H1 (cell line): ENCODE data around the gene TENT4A. TPM values are rescaled to one million over a fixed set of nuclear protein-coding genes. Genes with fewer than 3 reads are reported as not detected.

ENCODE experiments used
- CTCF ChIA-PET: fragments of 300-600 bp; sonication (Branson Sonifier 250); formaldehyde crosslinking; loops from one replicate; lab custom pipeline; 2021; ENCODE audit not compliant: partially characterized antibody; lab: Charles Lee
- POLR2A ChIA-PET: fragments of 300-600 bp; sonication (Branson Sonifier 250); formaldehyde crosslinking; loops from one replicate; lab custom pipeline; 2021; ENCODE audit warnings: inconsistent platforms; ENCODE audit not compliant: partially characterized antibody; lab: Charles Lee
- DNase-seq, 2 experiments: peaks; one replicate each; pipeline versions ENCODE4 v3.0.0 to v3.0.0-alpha.2; 2010 to 2022; ENCODE audit warnings: low spot score in 2 of 2, low read depth in 1 of 2, mixed read lengths in 1 of 2
- FAIRE-seq: peaks from 2 replicates; lab custom pipeline; 2011; peaks lifted over from hg19 to GRCh38; lab: Jason Lieb, UNC
- H2AFZ ChIP-seq: 2 replicates; pipeline ENCODE4 v1.8.1; 2012; ENCODE audit warnings: low read length, inconsistent platforms
- H2AK5ac ChIP-seq: 2 replicates; pipeline ENCODE4 v1.6.1; 2013; ENCODE audit warnings: low read depth, low read length
- H2BK120ac ChIP-seq: replicated peaks from 2 replicates; pipeline ENCODE3; 2013; ENCODE audit warnings: low read depth, low read length, inconsistent platforms
- H2BK12ac ChIP-seq: 2 replicates; pipeline ENCODE4 v1.6.1; 2013; ENCODE audit warnings: low read depth, low read length
- H2BK15ac ChIP-seq: 2 replicates; pipeline ENCODE4 v1.6.1; 2013; ENCODE audit warnings: low read length
- H2BK20ac ChIP-seq: 2 replicates; pipeline ENCODE4 v1.6.1; 2013; ENCODE audit warnings: low read length
- H2BK5ac ChIP-seq: 2 replicates; pipeline ENCODE4 v1.6.1; 2013; ENCODE audit warnings: low read depth, low read length
- H3K14ac ChIP-seq: 2 replicates; pipeline ENCODE4 v1.6.1; 2013; ENCODE audit warnings: inconsistent platforms; ENCODE audit not compliant: insufficient read length
- H3K18ac ChIP-seq: 2 replicates; pipeline ENCODE4 v1.6.1; 2013; ENCODE audit warnings: low read length; ENCODE audit errors: extremely low read depth
- H3K23ac ChIP-seq: 2 replicates; pipeline ENCODE4 v1.6.1; 2013; ENCODE audit warnings: inconsistent platforms; ENCODE audit not compliant: insufficient read length
- H3K23me2 ChIP-seq: 2 replicates; pipeline ENCODE4 v1.6.1; 2013; ENCODE audit warnings: low read depth, low read length
- H3K27ac ChIP-seq: 2 replicates; pipeline ENCODE4 v1.6.1; 2011; ENCODE audit warnings: low read depth, low read length, inconsistent platforms
- H3K27me3 ChIP-seq, 4 experiments: replicated peaks in 1 of 4; 1 replicate in 1 of 4; 2 replicates in 3 of 4; pipeline versions ENCODE4 v1.6.1 to v1.8.1; 2011 to 2013; ENCODE audit warnings: low read length in 3 of 4, mild to moderate bottlenecking in 3 of 4, inconsistent platforms in 2 of 4, mixed read lengths in 2 of 4, moderate library complexity in 1 of 4; ENCODE audit not compliant: control insufficient read depth in 3 of 4, insufficient read depth in 3 of 4; ENCODE audit errors: extremely low read depth in 1 of 4
- H3K36me3 ChIP-seq, 4 experiments: 2 replicates each; pipeline versions ENCODE4 v1.6.1 to v1.8.1; 2011 to 2013; ENCODE audit warnings: mild to moderate bottlenecking in 4 of 4, low read length in 3 of 4, moderate library complexity in 2 of 4, control low read depth in 1 of 4, inconsistent platforms in 1 of 4; ENCODE audit not compliant: insufficient read depth in 4 of 4, control insufficient read depth in 2 of 4
- H3K4ac ChIP-seq: replicated peaks from 2 replicates; pipeline ENCODE3; 2013; ENCODE audit warnings: low read length, low read depth, mixed read lengths, inconsistent platforms; ENCODE audit not compliant: insufficient read length
- H3K4me1 ChIP-seq, 4 experiments: replicated peaks in 1 of 4; 1 replicate in 1 of 4; 2 replicates in 3 of 4; pipeline versions ENCODE4 v1.6.1 to v1.8.1; 2011 to 2013; ENCODE audit warnings: low read length in 3 of 4, inconsistent platforms in 2 of 4, mixed read lengths in 1 of 4; ENCODE audit not compliant: insufficient read depth in 4 of 4, control insufficient read depth in 3 of 4
- H3K4me2 ChIP-seq, 2 experiments: 2 replicates each; pipeline versions ENCODE4 v1.6.1 to v1.8.1; 2011 to 2013; ENCODE audit warnings: low read depth in 2 of 2, low read length in 2 of 2, control low read depth in 1 of 2, inconsistent platforms in 1 of 2, mild to moderate bottlenecking in 1 of 2; ENCODE audit not compliant: insufficient read depth in 1 of 2
- H3K4me3 ChIP-seq, 4 experiments: fragments of 200-600, 300-600 bp in 1 of 4; sonication (generic), shearing (Covaris generic), sonication (Bioruptor Twin) in 1 of 4; 2 replicates each; pipeline versions ENCODE4 v1.5.1 to v1.8.1; 2011 to 2016; ENCODE audit warnings: low read length in 4 of 4, low read depth in 3 of 4, control low read depth in 2 of 4, inconsistent platforms in 2 of 4, mild to moderate bottlenecking in 2 of 4, mixed read lengths in 1 of 4, moderate library complexity in 1 of 4; ENCODE audit not compliant: insufficient read depth in 2 of 4; ENCODE audit errors: extremely low read depth in 1 of 4
- H3K56ac ChIP-seq: replicated peaks from 2 replicates; pipeline ENCODE3; 2013; ENCODE audit warnings: low read depth, mild to moderate bottlenecking, mixed read lengths, low read length, inconsistent platforms; ENCODE audit not compliant: insufficient read length
- H3K79me1 ChIP-seq: 2 replicates; pipeline ENCODE4 v1.6.1; 2013; ENCODE audit warnings: low read depth, low read length, control low read depth
- H3K79me2 ChIP-seq, 2 experiments: 2 replicates each; pipeline versions ENCODE4 v1.6.1 to v1.8.1; 2012 to 2013; ENCODE audit warnings: low read length in 2 of 2, mild to moderate bottlenecking in 2 of 2, inconsistent platforms in 1 of 2; ENCODE audit not compliant: insufficient read depth in 2 of 2, control insufficient read depth in 1 of 2
- H3K9ac ChIP-seq, 4 experiments: replicated peaks in 1 of 4; 1 replicate in 1 of 4; 2 replicates in 3 of 4; pipeline versions ENCODE4 v1.6.1 to v1.8.1; 2011 to 2013; ENCODE audit warnings: low read depth in 3 of 4, low read length in 3 of 4, control low read depth in 2 of 4, mild to moderate bottlenecking in 2 of 4, moderate library complexity in 2 of 4, inconsistent platforms in 1 of 4; ENCODE audit errors: extremely low read depth in 1 of 4
- H3K9me3 ChIP-seq, 2 experiments: 2 replicates each; pipeline versions ENCODE4 v1.6.1 to v1.8.1; 2012 to 2013; ENCODE audit warnings: mild to moderate bottlenecking in 2 of 2, moderate library complexity in 2 of 2, control low read depth in 1 of 2, inconsistent platforms in 1 of 2, low read depth in 1 of 2, low read length in 1 of 2, mixed read lengths in 1 of 2; ENCODE audit not compliant: insufficient read depth in 2 of 2
- H4K20me1 ChIP-seq, 2 experiments: replicated peaks in 1 of 2; 2 replicates each; pipeline versions ENCODE3 to v1.8.1; 2011 to 2013; ENCODE audit warnings: inconsistent platforms in 2 of 2, low read length in 2 of 2, mild to moderate bottlenecking in 1 of 2; ENCODE audit not compliant: insufficient read depth in 2 of 2, control insufficient read depth in 1 of 2
- H4K5ac ChIP-seq: 2 replicates; pipeline ENCODE4 v1.6.1; 2013; ENCODE audit warnings: low read length, low read depth, mixed read lengths, inconsistent platforms; ENCODE audit not compliant: insufficient read length
- H4K8ac ChIP-seq: 2 replicates; pipeline ENCODE4 v1.8.0; 2013; ENCODE audit warnings: mild to moderate bottlenecking, moderate library complexity, low read length, inconsistent platforms; ENCODE audit not compliant: insufficient read depth; ENCODE audit errors: extremely low read depth
- H4K91ac ChIP-seq: replicated peaks from 2 replicates; pipeline ENCODE3; 2013; ENCODE audit warnings: low read length, mixed read lengths, inconsistent platforms; ENCODE audit not compliant: insufficient read length
- ATF2 ChIP-seq: IDR thresholded peaks from 2 replicates; pipeline ENCODE4 v1.6.1; 2012; ENCODE audit warnings: low read length, inconsistent platforms
- BCL11A ChIP-seq, 2 experiments: IDR thresholded peaks; one replicate each; pipeline ENCODE4 v1.6.1; 2011; ENCODE audit warnings: low read depth in 2 of 2, low read length in 2 of 2, mild to moderate bottlenecking in 2 of 2
- CBX5 ChIP-seq: fragments of 300-800, 300-1000 bp; sonication (generic); IDR thresholded peaks from 2 replicates; pipeline ENCODE4 v1.7.1; 2016; ENCODE audit warnings: antibody characterized with exemption, low read length, low read depth
- E2F6 ChIP-seq: IDR thresholded peaks from 2 replicates; pipeline ENCODE4 v1.6.1; 2012; ENCODE audit warnings: inconsistent platforms
- KDM5A ChIP-seq: fragments of 200-600 bp; IDR thresholded peaks from 2 replicates; pipeline ENCODE4 v1.7.1; 2012; ENCODE audit warnings: mild to moderate bottlenecking, low read length, inconsistent platforms, mixed read lengths
- POU5F1 ChIP-seq: IDR thresholded peaks from 2 replicates; pipeline ENCODE4 v1.6.1; 2011; ENCODE audit warnings: low read depth, mild to moderate bottlenecking, low read length, moderate library complexity
- SAP30 ChIP-seq: fragments of 300-600 bp; sonication (generic); IDR thresholded peaks from 2 replicates; pipeline ENCODE4 v1.7.1; 2012; ENCODE audit warnings: low read length, moderate library complexity, mild to moderate bottlenecking, inconsistent platforms; ENCODE audit not compliant: insufficient read depth, insufficient replicate concordance
- SIN3A ChIP-seq, 2 experiments: IDR thresholded peaks in 1 of 2; conservative IDR thresholded peaks in 1 of 2; 2 replicates each; pipeline ENCODE4 v1.6.1; 2011 to 2012; ENCODE audit warnings: low read length in 2 of 2, improper control_type of control experiment in 1 of 2, low read depth in 1 of 2, mild to moderate bottlenecking in 1 of 2
- SP4 ChIP-seq: IDR thresholded peaks from 2 replicates; pipeline ENCODE4 v1.6.1; 2012; ENCODE audit warnings: low read length, inconsistent platforms
- SRF ChIP-seq: IDR thresholded peaks from 2 replicates; pipeline ENCODE4 v1.6.1; 2011; ENCODE audit warnings: mild to moderate bottlenecking, low read depth, low read length, moderate library complexity
- TAF1 ChIP-seq: IDR thresholded peaks from 2 replicates; pipeline ENCODE4 v1.6.1; 2011; ENCODE audit warnings: mild to moderate bottlenecking, low read depth, low read length
- TEAD4 ChIP-seq: IDR thresholded peaks from 2 replicates; pipeline ENCODE4 v1.6.1; 2012; ENCODE audit warnings: low read depth, low read length, inconsistent platforms, mixed read lengths
- WGBS, 2 experiments: shearing (Covaris generic) in 1 of 2; methylation state at CpG; one replicate each; pipeline versions ENCODE4 v1.1.6 to v1.1.7; 2013 to 2015; ENCODE audit warnings: low lambda C conversion rate in 2 of 2, mixed read lengths in 2 of 2, inconsistent platforms in 1 of 2, low coverage in 1 of 2, missing lambda C conversion rate in 1 of 2; ENCODE audit not compliant: insufficient replicate concordance in 2 of 2, insufficient coverage in 1 of 2, insufficient read length in 1 of 2; ENCODE audit errors: extremely low coverage in 1 of 2, missing lambda C conversion rate in 1 of 2; 5-methylcytosine and 5-hydroxymethylcytosine counted together
- polyA plus RNA-seq, 7 experiments: library from polyadenylated mRNA; depleted of rRNA in 3 of 7; stranded (reverse) in 5 of 7; unstranded in 2 of 7; fragments of >200 nt in 5 of 7; fragments of 200-250 nt in 2 of 7; gene quantifications; 1 replicate in 5 of 7; 2 replicates in 1 of 7; 4 replicates in 1 of 7; pipeline versions ENCODE4 v1.2.1 to v1.2.3, GENCODE V29; 2011 to 2013; ENCODE audit warnings: missing spikeins in 2 of 7, mixed read lengths in 2 of 7
- total RNA-seq: library from RNA; stranded (reverse); fragmentation: NEBNext Ultra II Directional; extraction: Animal tissue kit (Norgen Biotek cat#: 25700); gene quantifications from 2 replicates; pipeline ENCODE4 v1.2.1, GENCODE V29; 2021

TENT4A gene
- total and polyA plus RNA-seq, 2 of the 8 experiments (the other 6 are each of a cell fraction or from before 2014, with no cell fraction given): 8.9 to 25.1 TPM

GRCh38 chr5:6755941-6756340, 42.7 kb downstream of the TENT4A start:
- Histone ChIP-seq H3K79me2 (no peaks in the 10 kb centered on the region), H3K4me2 (no peak overlapping the region), H3K4ac (no peak overlapping the region), H2BK20ac (no peak overlapping the region), H3K9ac (no peak overlapping the region), H2BK120ac (no peak overlapping the region), H3K14ac (no peak overlapping the region), H2AFZ (no peak overlapping the region), H2BK12ac (no peak overlapping the region), H4K8ac (no peak overlapping the region), H3K9me3 (no peaks in the 10 kb centered on the region), H3K23ac (no peak overlapping the region), H4K20me1 (peaks cover 0 to 7% of the 10 kb centered on the region in 2 experiments), H3K27ac (no peak overlapping the region), H4K91ac (no peak overlapping the region), H3K79me1 (peaks cover 2% of the 10 kb centered on the region; the same call in 1 of the 2 replicates), H4K5ac (no peak overlapping the region), H2AK5ac (no peak overlapping the region), H3K4me1 (no peaks in the 10 kb centered on the region), H3K27me3 (no peaks in the 10 kb centered on the region), H3K23me2 (0 out of 2 replicates have a peak, but pooled peaks cover 2% of the 10 kb centered on the region), H3K18ac (no peak overlapping the region), H2BK15ac (no peak overlapping the region), H3K4me3 (no peak overlapping the region), H2BK5ac (no peak overlapping the region), H3K36me3 (peaks cover 22 to 55% (median 36%) of the 10 kb centered on the region in 4 experiments), H3K56ac (no peak overlapping the region)
- WGBS, 2 experiments: 94% methylated on average over 17 of the region's 17 CpGs; no CpG with 5 or more reads in 1 of the 2 experiments
- POLR2A ChIA-PET: no interaction called here
- DNase-seq (no peak), FAIRE-seq (no peak)
- CTCF ChIA-PET: interaction anchor here (2.0 to 5.1 kb wide), 2 partner anchors 9 to 11 kb away, joined by 10 to 20 read pairs; no protein-coding TSS in a partner anchor
- TF ChIP-seq SAP30 (no peak), KDM5A (no peak), POU5F1 (no peak), ATF2 (no peak), TAF1 (no peak), BCL11A (IDR thresholded peaks at IDR 0.05; ENCODE audit: low read depth in 2 of 2, low read length in 2 of 2) (no peak), SRF (no peak), SP4 (no peak), SIN3A (conservative IDR thresholded peaks at IDR 0.05 in 1 of 2, IDR thresholded peaks at IDR 0.05 in 1 of 2; ENCODE audit: low read depth in 1 of 2, low read length in 2 of 2) (no peak), CBX5 (no peak), E2F6 (no peak), TEAD4 (no peak)
